ENCODE measurements around the gene CAPZB.

CAPZB gene

GRCh38 chr1:19454265-19455146, 30.8 kb downstream of the CAPZB start:
- H3K9ac ChIP-seq (ENCODE audit: low read depth, low read length) = no peak overlapping the region
- no peaks in the 10 kb centered on the region for H3K9me3 ChIP-seq (ENCODE audit: control insufficient read depth, insufficient read depth, low read length)
- H3K4me1 ChIP-seq (ENCODE audit: insufficient read depth, low read length) = peaks cover 42% of the 10 kb centered on the region
- H3K36me3 ChIP-seq (ENCODE audit: insufficient read depth, low read length) = no peaks in the 10 kb centered on the region

DNA sequence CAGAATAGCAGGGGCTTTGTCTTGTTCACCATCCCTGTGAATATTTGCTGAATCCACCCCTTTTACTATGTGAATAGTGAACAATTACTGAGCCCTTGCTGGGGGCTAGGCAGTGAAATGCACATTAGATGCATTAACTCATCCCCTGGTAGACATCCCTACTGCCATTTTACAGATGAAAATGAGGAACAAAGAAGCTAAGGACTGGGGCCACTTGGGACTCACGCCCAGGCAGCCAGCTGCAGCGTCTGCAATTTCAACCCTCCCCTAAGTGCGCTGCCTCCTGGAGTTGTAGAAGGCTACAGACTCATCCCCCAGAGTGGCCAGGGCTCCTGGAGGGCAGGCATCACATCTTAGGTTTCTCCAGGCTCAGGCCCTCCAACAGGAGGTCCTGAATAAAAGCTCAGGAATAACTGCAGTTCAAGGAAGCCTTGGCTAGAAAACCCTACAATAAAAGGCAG, 31.6 kb downstream of the CAPZB start:
- Histone ChIP-seq H3K9me3 (ENCODE audit: control insufficient read depth, insufficient read depth, low read length) (no peaks in the 10 kb centered on the region), H3K9ac (ENCODE audit: low read depth, low read length) (no peak overlapping the region), H3K4me1 (ENCODE audit: insufficient read depth, low read length) (peaks cover 48% of the 10 kb centered on the region), H3K36me3 (ENCODE audit: insufficient read depth, low read length) (no peaks in the 10 kb centered on the region)

DNA sequence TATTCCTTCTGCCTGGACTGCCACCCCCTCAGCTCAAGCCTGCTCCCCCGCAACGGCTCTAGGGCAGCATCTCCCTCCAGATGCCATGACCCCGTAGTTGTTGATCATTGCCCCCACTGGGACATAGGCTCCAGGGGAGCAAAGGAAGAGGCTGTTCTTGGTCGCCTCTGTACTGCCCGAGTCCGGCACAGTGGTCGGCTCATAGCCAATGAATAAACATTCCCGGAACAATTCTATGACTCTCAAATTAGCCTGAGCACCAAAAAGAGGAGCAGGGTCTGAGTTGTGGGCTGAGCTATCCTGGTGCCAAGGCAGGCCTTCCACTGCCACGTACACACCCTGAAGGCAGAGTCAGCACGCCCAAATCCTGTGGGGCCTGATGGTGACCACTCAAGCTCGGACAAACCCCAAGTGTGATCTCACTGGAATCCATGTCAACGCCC, 33.1 kb downstream of the CAPZB start:
- H3K36me3 ChIP-seq (ENCODE audit: insufficient read depth, low read length) = no peaks in the 10 kb centered on the region
- peaks cover 49% of the 10 kb centered on the region for H3K4me1 ChIP-seq (ENCODE audit: insufficient read depth, low read length)
- no peaks in the 10 kb centered on the region for H3K9me3 ChIP-seq (ENCODE audit: control insufficient read depth, insufficient read depth, low read length)
- no peak overlapping the region for H3K9ac ChIP-seq (ENCODE audit: low read depth, low read length)

DNA sequence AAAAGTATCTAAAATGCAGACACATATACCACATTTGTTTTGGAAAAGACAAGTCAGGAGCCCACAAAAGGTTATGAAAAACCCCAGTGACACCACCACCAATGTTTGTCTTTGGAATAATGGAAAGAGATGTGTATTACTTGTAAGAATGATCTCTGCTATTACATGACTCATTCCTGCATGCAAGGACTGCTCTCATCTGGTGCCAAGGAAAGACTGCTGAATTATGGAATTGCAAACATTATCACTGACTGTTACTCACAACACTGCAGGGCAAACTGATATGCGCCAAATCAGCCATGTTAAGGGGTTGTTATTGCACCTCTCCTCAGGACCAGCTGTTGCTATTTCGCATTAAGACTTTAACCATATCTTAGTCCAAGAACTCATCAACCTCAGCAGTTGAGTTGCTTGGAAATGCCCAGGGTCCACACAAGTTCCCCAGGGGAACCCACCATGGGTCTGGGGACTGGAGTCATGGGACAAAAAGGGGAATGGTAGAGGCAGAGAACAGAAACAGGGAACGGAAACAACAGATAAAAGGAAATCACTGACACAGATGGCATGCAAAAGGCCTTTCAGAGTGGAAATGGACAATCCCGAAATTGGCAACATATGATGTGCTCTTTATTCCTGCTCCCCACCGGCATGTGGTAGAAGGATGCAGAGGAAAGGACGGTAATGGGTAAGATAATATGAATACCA, 34.4 kb downstream of the CAPZB start:
- Histone ChIP-seq H3K9ac (ENCODE audit: low read depth, low read length) (no peak overlapping the region), H3K36me3 (ENCODE audit: insufficient read depth, low read length) (no peaks in the 10 kb centered on the region), H3K4me1 (ENCODE audit: insufficient read depth, low read length) (peaks cover 40% of the 10 kb centered on the region)

DNA sequence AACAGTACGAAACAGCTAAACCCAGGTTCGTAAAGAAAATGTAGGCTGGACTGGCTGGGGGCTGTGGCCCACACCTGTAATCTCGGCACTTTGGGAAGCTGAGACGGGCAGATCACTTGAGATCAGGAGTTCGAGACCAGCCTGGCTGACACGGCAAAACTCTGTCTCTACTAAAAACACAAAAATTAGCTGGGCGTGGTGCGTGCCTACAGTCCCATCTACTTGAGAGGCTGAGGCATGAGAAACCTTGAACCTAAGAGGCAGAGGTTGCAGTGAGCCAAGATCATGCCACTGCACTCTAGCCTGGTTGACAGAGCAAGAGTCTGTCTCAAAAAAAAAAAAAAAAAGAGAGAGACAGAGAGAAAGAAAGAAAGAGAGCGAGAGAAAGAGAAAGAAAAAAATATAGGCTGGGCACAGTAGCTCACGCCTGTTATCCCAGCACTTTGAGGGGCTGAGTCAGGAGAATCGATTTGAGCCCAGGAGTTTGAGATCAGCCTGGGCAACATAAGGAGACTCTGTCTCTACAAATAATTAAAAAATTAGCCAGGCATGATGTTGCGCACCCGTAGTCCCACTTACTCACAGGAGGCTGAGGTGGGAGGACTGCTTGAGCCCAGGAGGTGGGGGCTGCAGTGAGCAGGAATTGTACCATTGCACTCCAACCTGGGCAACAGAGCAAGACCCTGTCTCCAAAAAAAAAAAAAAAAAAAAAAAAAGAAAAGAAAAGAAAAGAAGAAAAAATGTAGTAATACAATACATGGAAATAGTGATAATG, 35.7 kb downstream of the CAPZB start:
- Histone ChIP-seq H3K9ac (ENCODE audit: low read depth, low read length) (no peak overlapping the region), H3K4me1 (ENCODE audit: insufficient read depth, low read length) (peaks cover 33% of the 10 kb centered on the region)

More for the DNA sequence above, 34.4 kb downstream of the CAPZB start:
- H3K9me3 ChIP-seq (ENCODE audit: control insufficient read depth, insufficient read depth, low read length) = no peaks in the 10 kb centered on the region

GRCh38 chr1:19448491-19449439, 36.6 kb downstream of the CAPZB start:
- Histone ChIP-seq H3K36me3 (ENCODE audit: insufficient read depth, low read length) (no peaks in the 10 kb centered on the region), H3K9me3 (ENCODE audit: control insufficient read depth, insufficient read depth, low read length) (no peaks in the 10 kb centered on the region), H3K4me1 (ENCODE audit: insufficient read depth, low read length) (peaks cover 24% of the 10 kb centered on the region), H3K9ac (ENCODE audit: low read depth, low read length) (no peak overlapping the region)

More for the DNA sequence above, 35.7 kb downstream of the CAPZB start:
- no peaks in the 10 kb centered on the region for H3K36me3 ChIP-seq (ENCODE audit: insufficient read depth, low read length)
- H3K9me3 ChIP-seq (ENCODE audit: control insufficient read depth, insufficient read depth, low read length) = no peaks in the 10 kb centered on the region

DNA sequence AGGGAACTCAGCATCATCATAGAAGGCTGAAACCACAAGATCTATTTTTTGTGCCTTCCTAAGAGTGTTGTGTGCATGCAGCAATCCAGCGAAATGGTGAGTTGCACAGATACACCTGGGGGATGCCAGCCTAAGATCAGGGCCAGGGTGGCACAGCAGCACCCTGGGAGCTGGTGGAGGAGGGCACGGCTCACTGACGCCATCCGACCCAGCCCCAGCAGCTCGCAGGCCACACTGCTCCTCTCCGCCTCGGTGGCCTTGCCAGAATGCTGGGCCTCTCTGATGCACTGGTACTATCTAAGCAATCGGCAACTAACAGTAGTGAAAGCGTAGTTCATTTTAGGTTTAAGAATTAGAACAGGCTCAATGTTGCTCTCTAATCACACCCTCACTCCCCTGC, 37.8 kb downstream of the CAPZB start:
- no peak overlapping the region for H3K9ac ChIP-seq (ENCODE audit: low read depth, low read length)
- H3K36me3 ChIP-seq (ENCODE audit: insufficient read depth, low read length) = no peaks in the 10 kb centered on the region
- peaks cover 25% of the 10 kb centered on the region for H3K4me1 ChIP-seq (ENCODE audit: insufficient read depth, low read length)
- H3K9me3 ChIP-seq (ENCODE audit: control insufficient read depth, insufficient read depth, low read length) = no peaks in the 10 kb centered on the region

- H3K36me3 ChIP-seq (ENCODE audit: insufficient read depth, low read length) = no peaks in the 10 kb centered on the region
- H3K4me1 ChIP-seq (ENCODE audit: insufficient read depth, low read length) = peaks cover 36% of the 10 kb centered on the region
- no peak overlapping the region for H3K9ac ChIP-seq (ENCODE audit: low read depth, low read length)
- no peaks in the 10 kb centered on the region for H3K9me3 ChIP-seq (ENCODE audit: control insufficient read depth, insufficient read depth, low read length)
Observed at GRCh38 chr1:19445417-19446342, 39.7 kb downstream of the CAPZB start.

- peaks cover 39% of the 10 kb centered on the region for H3K4me1 ChIP-seq (ENCODE audit: insufficient read depth, low read length)
- H3K36me3 ChIP-seq (ENCODE audit: insufficient read depth, low read length) = no peaks in the 10 kb centered on the region
- no peaks in the 10 kb centered on the region for H3K9me3 ChIP-seq (ENCODE audit: control insufficient read depth, insufficient read depth, low read length)
- H3K9ac ChIP-seq (ENCODE audit: low read depth, low read length) = no peak overlapping the region
Observed at GRCh38 chr1:19444296-19445021, 40.9 kb downstream of the CAPZB start.

GRCh38 chr1:19443326-19443725, 42.0 kb downstream of the CAPZB start:
- Histone ChIP-seq H3K36me3 (ENCODE audit: insufficient read depth, low read length) (no peaks in the 10 kb centered on the region), H3K9ac (ENCODE audit: low read depth, low read length) (no peak overlapping the region), H3K4me1 (ENCODE audit: insufficient read depth, low read length) (peaks cover 29% of the 10 kb centered on the region), H3K9me3 (ENCODE audit: control insufficient read depth, insufficient read depth, low read length) (no peaks in the 10 kb centered on the region)

DNA sequence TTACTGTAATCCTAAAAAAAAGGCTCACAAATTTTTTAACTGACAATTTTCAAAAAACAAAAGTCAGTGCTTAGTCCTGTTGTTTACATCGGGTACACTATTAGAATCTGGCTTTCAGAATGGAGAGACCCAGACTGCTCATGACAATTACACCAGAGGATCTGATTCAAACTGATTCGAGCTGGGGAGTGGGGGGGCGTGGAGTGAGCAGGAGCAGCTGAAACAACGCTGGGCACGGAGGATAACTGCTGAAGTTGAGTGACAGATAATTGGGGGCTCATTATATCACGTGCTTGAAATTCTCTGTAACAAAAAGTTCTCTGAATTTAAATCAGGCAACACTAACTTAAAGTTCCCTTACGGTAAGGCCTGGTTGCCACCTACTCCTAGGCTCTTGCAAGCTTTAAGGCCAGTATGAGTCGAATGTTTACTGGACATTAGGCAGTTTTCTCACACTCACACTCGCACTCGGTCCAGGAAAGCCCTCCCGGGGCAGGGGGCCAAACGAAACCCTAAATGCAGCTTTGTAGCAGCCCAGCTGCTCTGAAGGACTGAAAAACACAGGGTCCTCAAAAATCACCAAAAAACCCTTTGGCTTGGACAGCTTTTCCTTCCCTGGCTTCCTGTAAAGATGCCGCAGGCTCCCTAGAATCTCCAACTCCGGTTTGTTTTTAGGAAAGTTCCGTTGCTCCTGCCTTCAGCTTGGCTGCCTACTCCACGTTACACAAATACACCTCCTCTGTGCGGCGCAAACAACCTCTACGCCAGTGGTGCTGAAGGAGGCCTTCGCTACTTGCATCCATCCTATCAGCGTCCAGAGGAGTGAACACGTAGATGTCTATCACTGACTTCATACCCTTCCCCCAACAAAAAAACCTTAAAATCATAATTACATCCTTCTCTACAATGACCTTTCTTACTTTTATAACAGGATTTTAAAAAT, 42.9 kb downstream of the CAPZB start:
- H3K36me3 ChIP-seq (ENCODE audit: insufficient read depth, low read length) = no peaks in the 10 kb centered on the region
- no peak overlapping the region for H3K9ac ChIP-seq (ENCODE audit: low read depth, low read length)
- H3K9me3 ChIP-seq (ENCODE audit: control insufficient read depth, insufficient read depth, low read length) = no peaks in the 10 kb centered on the region
- H3K4me1 ChIP-seq (ENCODE audit: insufficient read depth, low read length) = peaks cover 27% of the 10 kb centered on the region

Data from ES-I3 (cell line).